ENCODE data around the gene RHPN2.

DNA sequence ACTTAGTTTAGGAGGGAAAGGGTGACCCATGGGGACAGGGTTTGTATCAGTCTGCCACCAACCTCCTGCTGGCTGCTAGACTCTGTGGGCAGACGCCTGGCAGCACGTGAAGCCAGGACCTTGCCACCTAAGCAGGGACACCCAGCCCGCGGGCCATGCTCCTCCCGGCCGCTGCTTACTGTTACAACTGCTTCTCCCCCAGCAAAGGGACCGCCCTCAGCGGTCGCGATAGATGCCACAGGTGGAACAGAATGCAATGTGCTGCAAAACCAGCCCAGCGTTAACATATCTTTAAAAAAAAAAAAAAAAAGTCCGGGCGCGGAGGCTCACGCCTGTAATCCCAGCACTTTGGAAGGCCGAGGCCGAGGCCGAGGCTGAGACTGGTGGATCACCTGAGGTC lies 1.9 kb upstream of the RHPN2 start:
- TF ChIP-seq, protein P1, sequence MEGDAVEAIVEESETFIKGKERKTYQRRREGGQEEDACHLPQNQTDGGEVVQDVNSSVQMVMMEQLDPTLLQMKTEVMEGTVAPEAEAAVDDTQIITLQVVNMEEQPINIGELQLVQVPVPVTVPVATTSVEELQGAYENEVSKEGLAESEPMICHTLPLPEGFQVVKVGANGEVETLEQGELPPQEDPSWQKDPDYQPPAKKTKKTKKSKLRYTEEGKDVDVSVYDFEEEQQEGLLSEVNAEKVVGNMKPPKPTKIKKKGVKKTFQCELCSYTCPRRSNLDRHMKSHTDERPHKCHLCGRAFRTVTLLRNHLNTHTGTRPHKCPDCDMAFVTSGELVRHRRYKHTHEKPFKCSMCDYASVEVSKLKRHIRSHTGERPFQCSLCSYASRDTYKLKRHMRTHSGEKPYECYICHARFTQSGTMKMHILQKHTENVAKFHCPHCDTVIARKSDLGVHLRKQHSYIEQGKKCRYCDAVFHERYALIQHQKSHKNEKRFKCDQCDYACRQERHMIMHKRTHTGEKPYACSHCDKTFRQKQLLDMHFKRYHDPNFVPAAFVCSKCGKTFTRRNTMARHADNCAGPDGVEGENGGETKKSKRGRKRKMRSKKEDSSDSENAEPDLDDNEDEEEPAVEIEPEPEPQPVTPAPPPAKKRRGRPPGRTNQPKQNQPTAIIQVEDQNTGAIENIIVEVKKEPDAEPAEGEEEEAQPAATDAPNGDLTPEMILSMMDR (IDR thresholded peaks at IDR 0.05; ENCODE audit: insufficient read depth, low read length, poor library complexity, severe bottlenecking) = no peak
- no peak for TF ChIP-seq EZH2phosphoT487 (conservative IDR thresholded peaks at IDR 0.05; ENCODE audit: low read length)
